ENCODE measurements around the gene ITGA5.

The ITGA5 gene

GRCh38 chr12:54352891-54353874 lies 65.9 kb downstream of the ITGA5 start:
- DNase-seq (ENCODE audit: low read depth in 2 of 2): no peak

DNA sequence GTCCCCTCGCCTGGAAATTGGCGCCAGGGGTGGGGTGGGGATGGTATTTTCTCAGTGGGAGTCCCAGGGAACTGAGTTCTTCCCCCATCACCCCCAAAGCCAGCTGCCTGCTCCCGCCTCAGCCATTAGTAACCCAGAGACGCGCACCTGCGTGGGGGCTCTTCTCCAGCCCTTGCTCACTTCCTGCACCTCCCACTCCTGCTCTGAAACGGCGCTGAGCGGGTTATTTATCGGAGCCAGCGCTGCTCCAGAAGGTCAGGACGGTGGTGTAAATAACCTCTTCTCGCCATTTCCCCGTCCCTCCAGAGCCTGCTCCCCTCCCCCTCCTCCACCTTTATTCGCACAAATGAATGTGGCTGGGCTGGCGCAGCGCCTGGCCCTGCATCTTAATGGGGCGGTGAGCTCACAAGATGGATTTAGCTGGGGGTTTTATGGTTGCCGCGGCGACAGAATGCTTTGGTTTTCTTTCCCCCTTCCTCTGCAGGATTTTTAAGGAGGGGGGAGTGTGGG lies 67.0 kb downstream of the ITGA5 start:
- peak in 1 of 2 donors; percentile 29 for DNase-seq (ENCODE audit: low read depth in 2 of 2)

DNA sequence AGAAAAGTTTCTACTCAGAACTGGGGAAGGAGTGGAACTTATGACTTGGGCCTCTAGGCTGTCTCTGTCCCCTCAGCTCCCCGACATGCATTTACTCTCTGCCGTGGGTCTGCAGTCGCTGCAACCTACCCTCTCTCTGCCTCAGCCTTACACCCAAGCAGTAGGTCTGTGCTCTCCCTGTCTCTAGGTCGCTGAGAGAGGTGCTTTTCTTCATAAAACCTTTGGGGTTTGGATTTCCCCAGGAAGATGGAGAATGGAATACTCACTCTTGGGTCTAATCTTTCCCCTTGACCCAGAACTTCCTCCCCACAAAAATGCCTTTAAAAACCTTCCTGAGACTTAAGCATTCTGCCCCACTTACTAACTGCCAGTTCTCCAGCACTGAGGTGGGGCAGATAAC lies 67.7 kb downstream of the ITGA5 start:
- DNase-seq (ENCODE audit: low read depth in 2 of 2): no peak

GRCh38 chr12:54350743-54351142 lies 68.3 kb downstream of the ITGA5 start:
- no peak for DNase-seq (ENCODE audit: low read depth in 2 of 2)

DNA sequence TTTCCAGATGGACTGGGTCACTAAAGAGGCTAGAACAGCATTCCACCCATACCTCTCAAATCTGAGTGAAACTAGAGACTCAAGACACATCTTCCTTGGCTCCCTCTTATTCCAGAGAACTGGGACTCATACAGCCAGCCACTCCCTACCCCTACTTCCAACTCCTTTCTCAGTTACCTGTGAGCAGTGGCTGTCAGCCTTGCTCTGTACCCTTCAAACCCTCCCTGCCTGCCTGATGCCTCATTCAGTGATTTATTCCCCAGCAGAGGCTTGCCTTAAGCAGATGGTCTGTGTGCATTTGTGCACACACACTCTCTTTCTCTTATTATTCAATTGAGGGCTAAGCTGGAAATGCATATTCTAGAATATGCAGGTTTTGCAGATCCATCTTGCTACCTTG lies 69.4 kb downstream of the ITGA5 start:
- no peak for DNase-seq (ENCODE audit: low read depth in 2 of 2)

DNA sequence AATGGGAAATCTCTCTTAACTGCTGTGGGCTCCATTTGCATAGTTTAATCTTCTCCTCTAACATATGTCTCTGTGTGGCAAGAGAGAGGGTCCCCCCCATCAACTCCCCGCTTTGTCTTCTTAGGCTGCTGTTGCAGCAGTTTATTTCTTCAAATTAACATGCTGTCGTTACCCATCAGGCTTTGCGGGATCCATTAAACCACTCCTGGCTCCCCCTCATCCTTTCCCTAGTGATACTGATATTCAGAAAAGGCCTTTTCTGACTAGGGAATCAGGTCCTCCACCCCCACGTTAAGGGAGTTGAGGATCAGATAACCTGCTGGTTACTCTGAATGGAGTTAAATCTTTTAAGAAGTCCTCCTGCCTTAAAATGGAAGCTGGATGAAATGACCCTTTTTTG lies 70.0 kb downstream of the ITGA5 start:
- DNase-seq (ENCODE audit: low read depth in 2 of 2): no peak

All from stimulated activated CD4-positive, alpha-beta T cell treated with anti-CD3 and anti-CD28 coated beads, Interleukin-1b, Interleukin-23, amount 100 ng/mL, for 1 hour (primary cell).